ENCODE results near the gene APOE. TPM values are rescaled to one million over a fixed set of nuclear protein-coding genes. Genes with fewer than 3 reads are reported as not detected.

APOE gene
- total RNA-seq, 1 experiment from 2014 or later, result 530 TPM

DNA sequence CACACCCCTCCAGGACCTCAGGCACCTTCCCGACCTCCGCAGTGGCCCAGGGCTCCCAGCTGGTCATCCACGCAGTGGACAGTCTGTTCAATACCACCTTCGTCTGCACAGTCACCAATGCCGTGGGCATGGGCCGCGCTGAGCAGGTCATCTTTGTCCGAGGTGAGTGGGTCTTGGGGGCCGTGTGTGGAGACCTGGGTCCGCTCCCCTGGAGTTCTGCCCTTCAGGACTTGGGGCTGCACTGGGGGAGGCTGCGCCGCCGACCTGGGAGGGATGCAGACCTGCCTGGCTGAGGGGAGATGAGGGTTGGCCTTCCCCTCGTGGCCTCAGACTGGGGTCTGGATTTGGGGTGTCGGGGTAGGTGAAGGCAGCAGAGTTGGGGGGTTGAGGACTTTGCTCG, 31.3 kb upstream of the APOE start:
- H3K4ac ChIP-seq (ENCODE audit: low read depth, low read length), result no peak overlapping the region
- TF ChIP-seq CTCF (conservative IDR thresholded peaks at IDR 0.05), result no peak
- H2BK15ac ChIP-seq (ENCODE audit: low read depth, low read length), result no peak overlapping the region
- H3K4me2 ChIP-seq (ENCODE audit: insufficient read depth, insufficient read length, low read length), result no peak overlapping the region
- H3K18ac ChIP-seq (ENCODE audit: insufficient read length, low read depth, low read length), result no peak overlapping the region
- WGBS (ENCODE audit: extremely low coverage, insufficient read length, low lambda C conversion rate), result no CpG with 5 or more reads among the region's 16 CpGs
- H4K91ac ChIP-seq (ENCODE audit: insufficient read length, low read depth, low read length), result no peak overlapping the region
- H3K27me3 ChIP-seq (ENCODE audit: insufficient read depth, low read length), result no peaks in the 10 kb centered on the region
- Mint-ChIP-seq H3K36me3 (ENCODE audit: insufficient read depth in 1 of 3, low read depth in 3 of 3) (peaks cover 52 to 84% (median 83%) of the 10 kb centered on the region in 3 experiments; a peak in 6 of 7 replicates), H3K4me1 (peaks cover 3 to 35% of the 10 kb centered on the region in 2 experiments), H3K27ac (peak overlapping the region in 1 of 3 experiments; percentile 39; a peak in 1 of 7 replicates), H3K27me3 (ENCODE audit: low read depth) (no peaks in the 10 kb centered on the region), H3K4me3 (no peak overlapping the region), H3K9me3 (no peaks in the 10 kb centered on the region)
- no peaks in the 10 kb centered on the region for H3K79me1 ChIP-seq (ENCODE audit: insufficient read depth, low read depth, low read length, poor library complexity, severe bottlenecking)
- H3K14ac ChIP-seq (ENCODE audit: insufficient read depth, low read length), result no peak overlapping the region
- no peaks in the 10 kb centered on the region for H3K23me2 ChIP-seq (ENCODE audit: insufficient read length, low read depth, low read length, poor library complexity, severe bottlenecking)
- H4K5ac ChIP-seq (ENCODE audit: insufficient read length, low read depth, low read length), result no peak overlapping the region
- no peak overlapping the region for H3K9ac ChIP-seq (ENCODE audit: extremely low read depth, insufficient read length, low read length)
- H3K56ac ChIP-seq (ENCODE audit: insufficient read length, low read depth, low read length), result no peak overlapping the region
- no peaks in the 10 kb centered on the region for H4K20me1 ChIP-seq (ENCODE audit: control insufficient read depth, insufficient read depth, insufficient read length)
- H2BK12ac ChIP-seq (ENCODE audit: insufficient read length, low read depth, low read length), result no peak overlapping the region
- H3K23ac ChIP-seq (ENCODE audit: insufficient read length, low read depth, low read length), result no peak overlapping the region
- no peak overlapping the region for H2BK20ac ChIP-seq (ENCODE audit: low read depth, low read length, poor library complexity, severe bottlenecking)
- H3T11ph ChIP-seq (ENCODE audit: low read length), result no peak overlapping the region
- H2AK5ac ChIP-seq (ENCODE audit: insufficient read length, low read length), result no peak overlapping the region
- H3K9me3 ChIP-seq (ENCODE audit: control insufficient read depth, low read depth, low read length), result no peaks in the 10 kb centered on the region
- no peaks in the 10 kb centered on the region for H3K79me2 ChIP-seq (ENCODE audit: insufficient read depth, low read length)
- H2BK5ac ChIP-seq (ENCODE audit: insufficient read length, low read length), result no peak overlapping the region
- H3K27ac ChIP-seq (ENCODE audit: insufficient read length, low read depth, low read length), result no peak overlapping the region
- H2AFZ ChIP-seq (ENCODE audit: low read length), result no peak overlapping the region
- H4K8ac ChIP-seq (replicated peaks; ENCODE audit: insufficient read length, low read depth, low read length), result no peak overlapping the region
- no peak overlapping the region for H2BK120ac ChIP-seq (ENCODE audit: low read depth, low read length, poor library complexity, severe bottlenecking)
- H3K4me1 ChIP-seq (ENCODE audit: insufficient read depth, low read length), result no peaks in the 10 kb centered on the region
- DNase-seq, result no peak
